ENCODE data around the gene PLPP3.

Gene PLPP3

GRCh38 chr1:56569661-56570060, 9.7 kb downstream of the PLPP3 start:
- no peak for DNase-seq
- Mint-ChIP-seq H3K4me1 (peaks cover 4 to 10% of the 10 kb centered on the region in 2 donors), H3K27me3 (peaks cover 0 to 6% of the 10 kb centered on the region in 2 donors), H3K27ac (no peak overlapping the region), H3K4me3 (no peak overlapping the region), H3K9me3 (no peaks in the 10 kb centered on the region), H3K36me3 (no peaks in the 10 kb centered on the region)
- ATAC-seq (replicated peaks): no peak

- Mint-ChIP-seq H3K27ac (no peak overlapping the region), H3K9me3 (no peaks in the 10 kb centered on the region), H3K36me3 (no peaks in the 10 kb centered on the region), H3K27me3 (peaks cover 0 to 6% of the 10 kb centered on the region in 2 donors), H3K4me3 (no peak overlapping the region), H3K4me1 (peaks cover 4 to 12% of the 10 kb centered on the region in 2 donors)
- DNase-seq: no peak
- no peak for ATAC-seq (replicated peaks)
These were observed 12.4 kb downstream of the PLPP3 start for GRCh38 chr1:56566994-56567393.

GRCh38 chr1:56566061-56566744, 13.2 kb downstream of the PLPP3 start:
- no peaks in the 10 kb centered on the region for H3K9me3 Mint-ChIP-seq
- H3K27me3 Mint-ChIP-seq: peaks cover 0 to 6% of the 10 kb centered on the region in 2 donors
- H3K27ac Mint-ChIP-seq: no peak overlapping the region
- no peaks in the 10 kb centered on the region for H3K36me3 Mint-ChIP-seq
- H3K4me1 Mint-ChIP-seq: peaks cover 4 to 12% of the 10 kb centered on the region in 2 donors
- no peak for ATAC-seq (replicated peaks)
- H3K4me3 Mint-ChIP-seq: no peak overlapping the region
- no peak for DNase-seq

GRCh38 chr1:56564615-56565014, 14.7 kb downstream of the PLPP3 start:
- H3K36me3 Mint-ChIP-seq: no peaks in the 10 kb centered on the region
- H3K9me3 Mint-ChIP-seq: no peaks in the 10 kb centered on the region
- no peak overlapping the region for H3K4me3 Mint-ChIP-seq
- no peak overlapping the region for H3K27ac Mint-ChIP-seq
- peaks cover 0 to 6% of the 10 kb centered on the region in 2 donors for H3K27me3 Mint-ChIP-seq
- ATAC-seq (replicated peaks) (no peak), DNase-seq (no peak)
- peaks cover 4 to 12% of the 10 kb centered on the region in 2 donors for H3K4me1 Mint-ChIP-seq

GRCh38 chr1:56563568-56563967, 15.8 kb downstream of the PLPP3 start:
- Mint-ChIP-seq H3K4me1 (peaks cover 7 to 8% of the 10 kb centered on the region in 2 donors), H3K4me3 (no peak overlapping the region), H3K27me3 (peaks cover 0 to under 1% of the 10 kb centered on the region in 2 donors), H3K36me3 (no peaks in the 10 kb centered on the region), H3K9me3 (no peaks in the 10 kb centered on the region), H3K27ac (no peak overlapping the region)
- ATAC-seq (replicated peaks) (no peak), DNase-seq (no peak)

- DNase-seq: no peak
These were observed 16.4 kb downstream of the PLPP3 start for GRCh38 chr1:56562891-56563452.

GRCh38 chr1:56561227-56562019, 17.9 kb downstream of the PLPP3 start:
- H3K27me3 Mint-ChIP-seq: no peaks in the 10 kb centered on the region
- DNase-seq (no peak), ATAC-seq (replicated peaks) (no peak)
- H3K27ac Mint-ChIP-seq: no peak overlapping the region
- peaks cover 7 to 8% of the 10 kb centered on the region in 2 donors for H3K4me1 Mint-ChIP-seq
- H3K9me3 Mint-ChIP-seq: peaks cover 0 to 1% of the 10 kb centered on the region in 2 donors
- H3K4me3 Mint-ChIP-seq: no peak overlapping the region
- H3K36me3 Mint-ChIP-seq: no peaks in the 10 kb centered on the region

More at GRCh38 chr1:56562891-56563452, 16.4 kb downstream of the PLPP3 start:
- Mint-ChIP-seq H3K4me3 (no peak overlapping the region), H3K9me3 (no peaks in the 10 kb centered on the region), H3K36me3 (no peaks in the 10 kb centered on the region), H3K4me1 (peaks cover 7 to 8% of the 10 kb centered on the region in 2 donors), H3K27me3 (no peaks in the 10 kb centered on the region), H3K27ac (no peak overlapping the region)
- no peak for ATAC-seq (replicated peaks)

- H3K27me3 Mint-ChIP-seq: no peaks in the 10 kb centered on the region
- H3K27ac Mint-ChIP-seq: no peak overlapping the region
- ATAC-seq (replicated peaks) (no peak), DNase-seq (no peak)
- no peak overlapping the region for H3K4me3 Mint-ChIP-seq
- H3K36me3 Mint-ChIP-seq: no peaks in the 10 kb centered on the region
- H3K4me1 Mint-ChIP-seq: peaks cover 0 to 5% of the 10 kb centered on the region in 2 donors
- peaks cover 0 to 1% of the 10 kb centered on the region in 2 donors for H3K9me3 Mint-ChIP-seq
These were observed 21.6 kb downstream of the PLPP3 start for GRCh38 chr1:56557746-56558145.

GRCh38 chr1:56555448-56555847, 23.9 kb downstream of the PLPP3 start:
- Mint-ChIP-seq H3K4me1 (peaks cover 0 to 5% of the 10 kb centered on the region in 2 donors), H3K4me3 (no peak overlapping the region)
- DNase-seq: no peak

GRCh38 chr1:56553046-56553445, 26.3 kb downstream of the PLPP3 start:
- no peak for DNase-seq
- ATAC-seq (replicated peaks): no peak
- no peak overlapping the region for H3K4me3 Mint-ChIP-seq
- peaks cover 0 to 1% of the 10 kb centered on the region in 2 donors for H3K9me3 Mint-ChIP-seq
- no peaks in the 10 kb centered on the region for H3K36me3 Mint-ChIP-seq
- no peaks in the 10 kb centered on the region for H3K27me3 Mint-ChIP-seq
- H3K27ac Mint-ChIP-seq: no peak overlapping the region
- H3K4me1 Mint-ChIP-seq: peaks cover 0 to 1% of the 10 kb centered on the region in 2 donors

More at GRCh38 chr1:56555448-56555847, 23.9 kb downstream of the PLPP3 start:
- Mint-ChIP-seq H3K36me3 (no peaks in the 10 kb centered on the region), H3K9me3 (peaks cover 0 to 1% of the 10 kb centered on the region in 2 donors), H3K27me3 (no peaks in the 10 kb centered on the region), H3K27ac (no peak overlapping the region)
- ATAC-seq (replicated peaks): no peak

GRCh38 chr1:56552349-56552748, 27.0 kb downstream of the PLPP3 start:
- peaks cover 0 to 1% of the 10 kb centered on the region in 2 donors for H3K4me1 Mint-ChIP-seq
- H3K27ac Mint-ChIP-seq: no peak overlapping the region
- H3K4me3 Mint-ChIP-seq: no peak overlapping the region
- no peaks in the 10 kb centered on the region for H3K36me3 Mint-ChIP-seq
- DNase-seq (no peak), ATAC-seq (replicated peaks) (no peak)
- H3K27me3 Mint-ChIP-seq: no peaks in the 10 kb centered on the region
- peaks cover 0 to 1% of the 10 kb centered on the region in 2 donors for H3K9me3 Mint-ChIP-seq

- Mint-ChIP-seq H3K27ac (no peak overlapping the region), H3K36me3 (no peaks in the 10 kb centered on the region), H3K4me1 (peaks cover 0 to 1% of the 10 kb centered on the region in 2 donors), H3K9me3 (peaks cover 0 to 1% of the 10 kb centered on the region in 2 donors), H3K4me3 (no peak overlapping the region), H3K27me3 (no peaks in the 10 kb centered on the region)
- DNase-seq: no peak
- no peak for ATAC-seq (replicated peaks)
These were observed 27.7 kb downstream of the PLPP3 start for GRCh38 chr1:56551691-56552090.

GRCh38 chr1:56550859-56551188, 28.5 kb downstream of the PLPP3 start:
- ATAC-seq (replicated peaks) (no peak), DNase-seq (no peak)
- Mint-ChIP-seq H3K27ac (no peak overlapping the region), H3K4me3 (no peak overlapping the region), H3K27me3 (no peaks in the 10 kb centered on the region), H3K9me3 (no peaks in the 10 kb centered on the region), H3K4me1 (peaks cover 0 to under 1% of the 10 kb centered on the region in 2 donors), H3K36me3 (no peaks in the 10 kb centered on the region)

- Mint-ChIP-seq H3K4me3 (no peak overlapping the region), H3K27me3 (no peaks in the 10 kb centered on the region), H3K4me1 (no peaks in the 10 kb centered on the region), H3K36me3 (no peaks in the 10 kb centered on the region), H3K9me3 (no peaks in the 10 kb centered on the region), H3K27ac (no peak overlapping the region)
- ATAC-seq (replicated peaks) (no peak), DNase-seq (no peak)
These were observed 29.1 kb downstream of the PLPP3 start for GRCh38 chr1:56550138-56550858.
